NCI-H774 (cell line): Measurements from ENCODE around the gene TANGO2.

Experiments
- DNase-seq: peaks from one replicate; lab custom pipeline; 2025; lab: John Stamatoyannopoulos, UW

The TANGO2 gene

DNA sequence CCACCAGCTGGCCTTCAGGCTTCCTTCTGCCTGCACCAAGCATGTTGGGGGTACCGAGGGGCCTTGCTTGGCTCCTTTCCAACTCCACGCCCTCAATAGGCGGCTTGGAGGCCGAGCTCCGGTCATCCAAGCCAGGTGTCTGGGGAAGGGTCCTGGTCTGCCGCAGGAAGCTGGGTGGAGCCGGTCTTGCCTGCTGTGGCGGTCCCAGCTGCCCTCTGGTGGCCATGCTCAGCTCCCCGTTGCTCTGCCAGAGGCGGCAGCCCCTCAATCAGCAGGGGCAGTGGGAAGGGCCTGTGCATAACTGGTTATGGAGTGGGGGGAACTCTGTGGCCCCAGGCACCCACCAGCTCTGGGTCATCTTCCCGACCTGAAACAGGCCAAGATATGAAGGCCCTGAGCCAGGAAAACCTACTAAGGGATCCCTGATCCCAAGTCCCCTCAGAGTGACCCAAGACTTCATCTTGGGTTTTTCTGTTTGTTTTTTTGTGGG lies 7.5 kb upstream of the TANGO2 start:
- DNase-seq = no peak

DNA sequence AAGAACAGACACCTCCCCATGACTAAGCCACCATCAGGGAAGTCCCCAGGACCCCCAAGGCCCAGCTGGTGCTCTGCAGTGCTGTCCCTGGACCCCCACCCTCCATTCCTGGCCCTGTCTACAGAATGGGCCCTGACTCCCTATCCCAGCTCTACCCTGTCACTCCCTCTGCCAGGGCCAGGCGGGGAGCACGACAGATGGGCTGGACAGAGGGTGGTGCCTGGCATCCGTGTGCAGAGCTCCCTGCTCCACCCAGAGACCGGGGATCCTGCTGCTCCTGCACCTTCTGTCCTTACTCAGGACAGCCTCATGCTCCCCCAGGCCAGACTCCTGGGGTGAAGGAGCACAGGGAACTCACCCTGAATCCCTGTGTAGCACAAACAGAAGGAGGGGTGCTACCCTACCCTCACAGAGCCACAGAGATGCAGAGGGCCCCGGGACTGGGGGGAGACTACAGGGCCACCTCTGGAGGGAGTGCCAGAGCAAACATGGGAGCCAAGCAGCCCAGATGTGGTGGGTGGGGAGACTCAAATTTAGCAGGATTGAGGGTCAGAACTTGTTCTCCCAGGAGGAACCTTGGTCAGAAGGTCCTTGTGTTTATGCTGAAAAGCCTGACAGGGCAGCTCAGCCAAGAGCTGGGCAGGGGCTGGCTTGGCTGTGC lies 6.3 kb upstream of the TANGO2 start:
- DNase-seq = no peak

DNA sequence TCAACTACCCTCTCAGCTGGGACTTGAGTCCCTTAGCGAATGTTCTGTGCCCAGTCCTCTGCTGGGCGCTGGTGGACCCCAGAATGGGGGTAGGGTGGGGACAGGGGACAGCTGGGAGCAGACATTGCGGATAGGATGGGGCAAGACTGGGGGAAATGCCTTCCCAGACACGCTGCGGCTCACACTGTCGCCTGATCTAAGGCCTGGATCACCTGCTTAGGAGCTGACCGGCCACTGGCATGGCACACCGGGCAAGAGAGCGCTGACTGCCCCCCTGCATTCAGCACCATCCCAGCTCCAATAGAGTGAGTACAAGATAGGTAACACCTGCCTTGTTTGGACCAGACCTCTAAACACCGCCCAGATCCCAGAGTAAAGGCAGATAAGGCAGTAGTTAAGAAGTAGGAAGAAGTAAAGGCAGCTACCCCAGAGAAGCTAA lies 5.7 kb upstream of the TANGO2 start:
- DNase-seq = no peak

DNA sequence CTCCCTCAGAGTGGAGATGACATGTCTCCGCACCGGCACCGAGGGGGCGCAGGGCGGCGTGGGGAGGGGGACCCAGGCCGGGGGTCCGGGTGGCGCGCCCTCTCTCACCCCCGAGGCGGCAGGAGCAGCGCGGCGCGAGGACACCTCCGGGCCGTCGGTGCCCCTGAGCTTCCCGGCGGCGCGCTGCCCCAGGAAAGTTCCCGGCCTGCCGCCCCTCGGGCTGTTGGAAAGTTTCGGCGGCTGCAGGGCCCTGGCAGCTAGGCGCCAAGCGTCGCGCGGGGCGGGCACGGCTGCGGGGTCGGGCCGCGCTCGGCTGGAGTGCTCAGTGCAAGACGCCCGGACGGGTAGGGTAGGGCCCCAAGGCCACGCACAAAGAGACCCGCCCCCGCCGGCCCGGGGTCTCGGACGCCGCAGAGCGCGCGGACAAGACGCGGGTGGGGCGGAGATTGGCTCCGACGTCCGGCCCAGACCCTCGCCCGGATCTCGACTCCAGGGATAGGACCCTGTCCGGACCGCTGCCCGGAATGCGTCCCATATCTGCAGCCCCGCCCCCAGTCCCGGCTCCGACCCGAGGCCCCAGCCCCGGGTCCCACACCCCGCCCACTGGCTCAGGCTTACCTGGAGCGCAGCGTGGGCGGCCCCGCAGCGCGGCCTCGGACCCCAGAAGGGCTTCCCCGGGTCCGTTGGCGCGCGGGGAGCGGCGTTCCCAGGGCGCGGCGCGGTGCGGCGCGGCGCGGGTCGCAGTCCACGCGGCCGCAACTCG lies 4.8 kb upstream of the TANGO2 start:
- DNase-seq = no peak

DNA sequence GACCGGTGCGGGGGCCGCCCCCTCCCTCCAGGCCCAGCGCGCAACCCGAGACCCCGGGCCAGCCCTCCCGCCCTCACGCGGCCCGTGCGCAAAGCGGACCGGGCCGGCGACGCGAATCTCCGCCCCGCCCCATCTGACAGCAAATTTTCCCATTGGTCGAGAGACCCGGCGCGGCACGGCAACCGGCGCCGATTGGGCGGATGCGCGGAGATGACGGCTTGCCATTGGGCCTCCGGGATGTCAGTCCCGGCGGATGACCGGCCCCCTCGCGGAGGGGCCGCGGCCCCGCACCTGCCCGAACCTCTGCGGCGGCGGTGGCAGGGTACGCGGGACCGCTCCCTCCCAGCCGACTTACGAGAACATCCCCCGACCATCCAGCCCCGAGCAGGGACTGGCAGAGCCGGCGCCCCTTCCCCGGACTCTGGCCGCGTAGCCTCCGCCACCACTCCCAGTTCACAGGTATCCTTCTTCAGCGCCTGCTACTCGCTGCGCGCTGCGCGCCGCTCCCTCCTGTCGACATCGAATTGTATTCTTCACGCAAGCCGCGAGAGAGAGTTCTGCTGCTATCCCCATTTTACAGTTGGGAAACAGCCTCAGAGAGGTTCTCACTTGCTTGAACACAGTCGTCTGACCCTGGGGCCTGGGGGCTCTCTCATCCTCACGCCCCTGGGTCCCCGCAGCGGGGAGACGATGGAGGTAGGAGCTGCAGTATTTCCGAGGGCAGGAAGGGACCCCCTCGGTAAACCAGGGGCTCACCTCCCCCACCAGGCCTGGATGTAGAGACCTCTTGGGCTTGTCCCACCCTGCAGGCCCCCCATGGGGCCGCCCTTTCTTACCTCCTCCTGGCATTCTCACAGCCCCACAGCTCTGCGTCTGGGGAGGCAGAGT lies 3.9 kb upstream of the TANGO2 start, which contains the start of gene ARVCF:
ARVCF (minus strand) TSS at position 90 of the 888 bp plus-strand sequence. CDS start 26,029 bp downstream, outside the sequence.
- DNase-seq = peak; percentile 92

DNA sequence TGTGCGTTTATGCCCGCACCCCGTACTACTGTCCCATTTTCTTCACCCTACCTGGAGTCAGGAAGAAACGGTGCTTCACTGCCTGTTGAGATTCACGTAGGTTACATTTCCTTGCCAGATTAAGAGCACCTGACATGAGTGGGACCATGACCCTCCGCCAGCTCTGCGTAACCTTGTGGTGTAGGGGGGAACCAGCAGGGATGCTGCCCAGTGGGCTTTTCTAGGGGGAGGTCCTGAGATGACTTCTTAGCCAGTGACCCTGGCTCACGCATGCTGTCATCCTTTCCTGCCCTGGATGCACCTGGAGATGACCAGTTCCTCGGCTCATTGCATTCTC lies 3.3 kb upstream of the TANGO2 start:
- no peak for DNase-seq

DNA sequence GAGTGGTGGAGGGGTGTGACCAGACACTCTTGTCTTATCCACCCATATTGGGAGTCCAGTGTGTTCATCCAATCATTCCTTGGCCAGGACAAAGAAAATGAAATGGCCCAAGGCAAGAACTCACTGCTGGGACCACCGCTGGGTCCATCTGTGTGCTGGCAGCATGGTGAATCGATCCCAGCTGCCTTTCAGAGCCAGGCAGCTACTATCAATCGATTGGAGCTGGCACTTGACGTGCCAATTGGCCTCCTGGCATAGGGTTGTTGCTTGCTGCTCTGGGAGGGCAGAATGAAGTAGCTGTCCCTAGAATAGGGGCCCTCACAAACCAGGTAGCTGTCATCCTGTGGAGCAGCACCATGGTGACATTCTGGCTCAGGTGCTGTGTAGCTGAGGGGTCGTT lies 2.9 kb upstream of the TANGO2 start:
- no peak for DNase-seq

DNA sequence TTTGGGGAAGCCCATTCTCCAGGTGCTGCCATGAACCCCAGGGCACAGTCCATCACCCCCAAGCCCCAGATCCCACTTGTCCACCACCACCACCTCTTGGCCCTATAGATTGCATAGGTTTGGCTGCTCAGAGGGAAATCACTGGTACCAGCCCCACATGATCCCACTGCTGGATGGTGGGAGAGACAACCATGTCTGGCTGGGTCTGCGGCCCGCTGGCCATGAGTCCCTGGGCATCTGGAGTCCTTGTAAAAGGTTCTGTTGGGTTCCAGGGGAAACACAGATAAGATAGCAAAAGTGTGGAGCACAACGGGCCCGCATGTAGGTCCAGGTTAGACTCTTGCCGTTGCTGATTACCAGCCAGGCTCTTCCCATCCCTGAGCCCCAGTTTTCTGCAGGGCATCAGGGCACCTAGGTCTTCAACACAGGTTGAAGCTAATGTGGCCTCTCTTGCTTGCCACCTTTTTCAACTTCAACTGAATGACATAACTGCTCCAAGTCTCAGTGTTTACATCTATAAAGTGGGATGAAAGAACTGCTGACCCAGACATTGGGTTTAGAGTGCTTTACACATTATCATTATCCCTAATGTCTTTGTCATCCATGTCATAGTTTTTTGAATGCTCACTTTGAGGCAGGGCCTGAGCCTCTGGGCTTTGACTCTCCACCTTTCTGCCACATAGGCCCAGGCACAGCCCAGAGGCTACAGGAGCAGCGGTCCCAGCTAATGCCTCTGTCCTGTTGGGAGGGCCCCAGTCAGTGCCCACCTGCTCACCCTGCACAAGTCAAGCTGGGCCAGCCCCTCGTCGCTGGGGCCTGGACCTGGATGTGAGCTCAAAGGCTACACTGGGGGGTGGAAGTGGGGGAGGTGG lies 1.0 kb upstream of the TANGO2 start:
- no peak for DNase-seq

DNA sequence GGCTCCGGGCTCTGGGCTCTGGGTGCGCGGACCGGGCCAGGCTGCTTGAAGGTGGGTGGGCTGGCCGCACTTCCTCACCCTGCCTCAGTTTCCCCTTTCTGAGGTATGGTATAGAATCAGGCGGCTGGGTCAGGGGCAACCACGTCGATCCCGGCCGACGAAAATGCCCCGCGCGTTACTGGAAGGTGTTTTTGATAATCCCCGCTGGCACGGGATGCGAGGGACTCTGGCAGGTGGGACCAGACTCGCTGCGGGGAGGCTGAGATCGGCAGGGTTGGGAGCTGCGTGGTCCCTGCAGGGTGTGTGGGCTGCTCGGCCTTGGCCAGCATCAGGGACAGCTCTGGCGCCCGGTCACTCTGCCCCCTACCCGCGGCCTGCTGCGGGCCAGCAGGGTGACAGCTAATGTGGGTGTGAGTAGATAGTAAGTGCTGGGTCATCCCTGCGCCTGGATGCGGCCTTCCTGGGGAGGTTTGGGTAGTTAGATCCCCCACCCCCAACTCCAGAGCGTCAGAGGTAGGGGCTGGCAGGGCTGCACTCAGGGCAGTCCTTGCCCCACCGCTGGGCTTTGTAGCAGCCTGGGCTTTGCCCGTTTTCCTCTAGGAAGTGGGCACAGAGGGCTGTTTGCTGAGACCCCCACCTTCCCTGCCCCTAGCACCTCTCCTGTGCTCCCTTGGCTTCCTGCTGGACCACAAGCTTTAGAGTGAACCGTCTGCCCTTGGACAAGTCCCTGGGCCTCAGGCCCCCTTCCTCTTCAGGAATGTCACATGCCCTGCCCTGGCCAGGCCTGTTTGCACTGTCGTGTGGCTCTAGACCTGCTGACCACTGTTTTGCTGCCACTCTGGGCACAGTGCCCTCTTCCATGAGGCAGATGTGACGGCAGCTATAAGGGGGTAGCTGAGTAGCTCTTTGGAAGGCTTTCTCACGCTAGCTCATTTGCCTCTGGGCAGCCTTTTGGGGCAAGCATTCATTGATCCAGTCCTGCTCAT lies 579 bp downstream of the TANGO2 start:
- DNase-seq = no peak

DNA sequence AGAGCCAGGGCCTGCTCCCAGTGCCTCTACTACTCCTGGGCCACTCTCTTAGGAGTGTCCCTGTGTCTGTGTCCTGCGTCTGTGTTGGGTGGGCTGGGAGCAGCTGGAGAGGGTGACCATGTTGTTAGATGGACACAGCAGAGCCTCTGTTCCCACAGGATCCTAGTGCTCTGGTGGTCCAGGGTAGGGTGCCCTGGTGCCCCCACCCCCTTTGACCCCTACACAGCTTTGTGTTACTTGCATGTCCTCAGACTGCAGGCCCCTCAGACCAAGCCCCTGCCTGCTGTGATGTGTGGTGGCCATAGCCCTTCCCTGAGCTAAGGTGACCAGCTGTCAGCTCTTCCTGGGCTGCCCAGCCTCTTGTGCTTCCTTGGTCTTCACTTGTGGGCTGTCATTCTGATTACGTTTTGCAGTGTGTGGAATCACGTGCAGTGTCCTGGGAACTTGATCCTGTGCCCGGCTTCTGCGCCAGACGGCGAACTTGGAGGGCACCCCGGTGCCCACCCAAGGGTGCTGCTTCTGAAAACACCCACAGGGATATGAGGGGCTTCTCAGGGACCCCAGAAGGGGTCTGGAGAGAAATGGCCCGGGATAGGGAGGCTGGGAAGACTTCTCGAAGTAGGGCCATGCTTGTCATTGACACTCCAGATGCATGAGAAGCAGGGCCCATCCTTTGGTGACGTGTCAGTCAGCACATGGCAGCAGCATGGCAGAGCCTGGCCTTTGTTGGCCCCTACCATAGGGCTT lies 1.5 kb downstream of the TANGO2 start:
- no peak for DNase-seq

DNA sequence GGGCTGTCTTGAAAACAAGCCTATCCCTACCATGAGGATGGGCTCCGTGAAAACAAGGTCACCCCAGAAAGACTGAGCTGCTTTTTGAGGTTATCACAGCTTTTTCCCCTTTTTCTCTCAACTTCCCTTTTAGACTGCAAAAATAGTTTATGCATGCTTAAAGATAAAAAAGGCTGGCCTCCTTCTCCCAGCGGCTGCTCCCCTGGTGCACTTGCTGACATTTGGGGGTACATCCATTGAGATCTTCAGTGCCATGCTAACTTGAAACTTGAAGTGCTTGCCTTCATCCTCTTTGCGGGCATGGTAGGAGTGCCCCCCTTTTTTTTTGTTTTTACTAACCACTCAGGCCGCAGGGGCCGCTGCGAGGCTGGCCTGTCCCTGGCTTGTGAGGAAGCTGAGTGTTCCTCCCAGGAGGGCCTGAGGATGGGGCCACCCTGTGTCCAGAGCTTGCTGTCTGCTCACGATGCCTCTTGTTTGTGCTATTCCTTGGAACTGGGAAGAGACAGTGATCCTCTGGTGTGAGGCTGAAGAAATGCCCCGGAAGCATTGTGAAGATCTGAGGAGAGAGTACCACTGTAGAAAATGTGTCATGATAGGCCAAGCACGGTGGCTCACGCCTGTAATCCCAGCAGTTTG lies 2.2 kb downstream of the TANGO2 start:
- no peak for DNase-seq

DNA sequence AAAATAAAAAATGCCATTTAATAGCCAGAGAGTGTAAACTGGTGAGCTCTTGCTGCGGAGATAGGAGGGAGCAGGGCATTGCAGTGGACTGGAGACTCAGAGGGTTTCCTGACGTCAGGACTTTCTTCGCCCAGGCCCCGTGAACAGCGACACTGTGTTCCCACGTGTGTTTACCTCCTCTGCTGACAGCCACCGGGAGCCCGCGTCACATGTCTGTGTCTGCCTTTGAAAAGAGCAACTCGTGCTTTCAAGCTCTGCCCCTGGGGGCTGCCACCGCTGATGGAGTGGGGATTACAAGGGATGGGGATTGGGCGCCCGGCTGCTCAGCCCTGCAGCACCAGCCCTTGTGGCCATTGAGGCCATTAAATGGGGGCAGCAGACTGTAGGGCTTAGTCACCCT lies 3.3 kb downstream of the TANGO2 start:
- no peak for DNase-seq

DNA sequence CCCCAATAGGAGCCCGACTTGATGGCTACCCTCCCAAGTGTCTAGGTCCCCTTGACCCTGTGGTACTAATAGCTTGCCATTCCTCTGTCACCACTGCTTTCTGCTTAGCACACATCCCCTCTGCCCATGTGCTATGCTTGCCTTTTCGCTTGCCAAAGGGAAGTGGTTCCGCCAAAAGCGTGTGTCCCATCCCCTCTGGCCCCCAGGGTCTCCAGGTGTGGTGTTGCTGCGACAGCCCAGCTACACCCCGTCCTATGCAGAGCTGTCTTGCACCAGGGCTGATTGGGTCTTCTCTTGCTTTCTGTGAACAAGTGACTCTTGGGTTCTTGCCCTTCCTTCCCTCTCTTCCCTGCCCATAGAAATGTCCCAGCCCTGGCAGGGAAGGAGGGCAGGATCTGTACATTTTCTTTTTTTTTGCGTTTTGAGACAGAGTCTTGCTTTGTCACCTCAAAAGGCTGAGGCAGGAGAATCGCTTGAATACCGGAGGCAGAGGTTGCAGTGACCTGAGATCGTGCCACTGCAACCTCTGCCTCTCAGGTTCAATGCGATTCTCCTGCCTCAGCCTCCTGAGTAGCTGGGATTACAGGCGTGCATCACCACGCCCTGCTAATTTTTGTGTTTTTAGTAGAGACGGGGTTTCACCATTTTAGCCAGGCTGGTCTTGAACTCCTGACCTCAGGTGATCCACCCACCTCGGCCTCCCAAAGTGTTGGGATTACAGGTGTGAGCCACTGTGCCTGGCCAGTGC lies 3.9 kb downstream of the TANGO2 start:
- no peak for DNase-seq

DNA sequence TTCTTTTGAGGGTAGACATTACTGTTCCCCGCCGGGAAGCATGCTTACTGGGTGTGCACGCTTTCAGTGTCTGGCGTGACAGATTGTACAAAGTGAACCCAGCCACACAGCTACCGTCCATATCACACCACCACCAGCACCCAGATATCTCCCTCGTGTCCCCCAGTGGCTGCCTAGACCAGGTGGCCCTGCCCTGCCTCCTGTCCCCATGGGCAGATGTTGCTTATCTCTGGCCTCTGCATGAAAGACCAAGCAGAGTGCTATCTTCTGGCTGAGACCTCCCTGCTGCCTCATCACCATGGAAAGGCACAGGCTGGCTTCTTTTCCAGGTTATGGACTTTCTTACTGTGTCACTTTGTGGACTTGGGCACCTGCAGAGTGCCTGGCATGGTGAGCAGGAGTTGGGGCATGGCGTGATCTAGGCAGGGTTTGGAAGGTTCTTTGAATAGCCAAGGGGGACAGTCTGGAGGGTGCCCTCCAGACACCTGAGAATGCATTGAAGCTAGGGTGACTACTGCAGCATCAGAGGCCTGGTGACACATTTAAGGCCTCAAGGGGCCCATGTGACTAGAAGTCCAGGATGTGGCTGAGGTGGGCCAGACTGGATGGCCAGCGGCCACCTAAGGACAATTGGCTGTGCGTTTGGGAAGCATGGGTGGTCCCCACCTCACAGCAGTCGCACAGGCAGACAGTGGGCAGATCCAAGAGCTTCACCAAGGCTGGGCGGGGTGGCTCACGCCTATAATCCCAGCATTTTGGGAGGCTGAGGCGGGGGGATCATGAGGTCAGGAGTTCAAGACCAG lies 4.7 kb downstream of the TANGO2 start:
- DNase-seq = no peak

DNA sequence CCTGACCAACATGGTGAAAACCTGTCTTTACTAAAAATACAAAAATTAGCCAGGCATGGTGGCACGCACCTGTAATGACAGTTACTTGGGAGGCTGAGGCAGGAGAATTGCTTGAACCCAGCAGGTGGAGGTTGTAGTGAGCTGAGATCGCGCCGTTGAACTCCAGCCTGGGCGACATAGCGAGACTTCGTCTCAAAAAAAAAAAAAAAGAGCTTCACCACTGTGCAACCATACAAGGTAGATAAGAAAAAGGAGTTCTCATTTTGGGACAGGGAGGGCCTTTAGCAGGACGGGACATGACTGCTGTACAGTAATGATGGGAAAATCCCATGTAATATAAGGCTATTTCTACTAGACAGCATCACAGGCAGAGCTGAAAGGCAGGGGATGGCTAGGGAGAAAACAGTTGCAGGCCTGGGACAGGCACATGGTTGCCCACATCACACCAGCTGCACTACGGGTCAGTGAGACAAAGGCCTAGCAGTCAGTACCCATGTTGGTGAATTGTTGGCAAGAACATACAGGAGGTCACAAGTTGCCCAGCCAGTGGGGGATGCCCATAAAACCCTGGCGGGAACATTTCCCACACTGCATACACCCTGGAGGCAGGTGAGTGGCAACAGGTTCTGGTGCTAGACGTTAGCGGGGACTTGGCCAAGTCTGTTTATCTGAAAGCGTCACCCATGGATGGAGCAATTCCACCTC lies 5.4 kb downstream of the TANGO2 start:
- DNase-seq = no peak

DNA sequence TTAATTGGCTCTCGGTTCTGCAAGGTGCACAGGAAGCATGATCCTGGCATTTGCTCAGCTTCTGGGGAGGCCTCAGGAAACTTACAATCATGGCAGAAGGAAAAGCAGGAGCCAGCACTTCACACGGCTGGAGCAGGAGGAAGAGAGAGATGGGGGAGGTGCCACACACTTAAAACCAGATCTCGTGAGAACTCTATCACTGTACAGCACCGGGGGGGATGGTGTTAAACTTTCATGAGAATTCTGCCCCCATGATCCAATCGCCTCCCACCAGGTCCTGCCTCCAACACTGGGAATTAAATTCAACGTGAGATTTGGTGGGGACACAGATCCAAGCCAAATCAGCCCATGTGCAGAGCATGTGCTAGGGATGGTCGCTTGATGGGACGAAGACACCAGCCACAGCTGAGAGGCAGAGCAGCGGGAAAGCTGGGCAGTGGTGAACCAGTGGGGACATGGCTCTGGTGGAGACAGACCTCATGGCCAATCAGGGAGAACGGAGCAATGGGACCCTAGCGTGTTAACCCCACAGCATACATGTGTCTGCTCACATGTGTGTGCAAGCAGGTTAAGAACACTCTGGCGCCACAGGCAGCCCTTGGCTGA lies 6.2 kb downstream of the TANGO2 start:
- no peak for DNase-seq
